HG03103 (cell line): Measurements from ENCODE around the gene TJP2.

ENCODE experiments used
- ATAC-seq: cut with Tn5 transposase; IDR thresholded peaks from one replicate; pipeline ENCODE4 v1.9.1; 2021; ENCODE audit warnings: low read depth; ENCODE audit not compliant: unreplicated experiment

TJP2 gene

GRCh38 chr9:69188975-69189374, 14.9 kb downstream of the TJP2 start:
- ATAC-seq = no peak

- ATAC-seq = peak; percentile 58
Observed at GRCh38 chr9:69190086-69190862, 16.2 kb downstream of the TJP2 start.

GRCh38 chr9:69190863-69191181, 16.7 kb downstream of the TJP2 start:
- ATAC-seq = no peak

GRCh38 chr9:69191231-69191630, 17.2 kb downstream of the TJP2 start:
- no peak for ATAC-seq

GRCh38 chr9:69192214-69192613, 18.1 kb downstream of the TJP2 start:
- ATAC-seq = no peak

GRCh38 chr9:69193685-69194032, 19.6 kb downstream of the TJP2 start:
- no peak for ATAC-seq

GRCh38 chr9:69194702-69195418, 20.8 kb downstream of the TJP2 start:
- ATAC-seq = no peak

GRCh38 chr9:69195668-69196067, 21.6 kb downstream of the TJP2 start:
- ATAC-seq = no peak

- ATAC-seq = no peak
Observed at GRCh38 chr9:69197687-69198086, 23.6 kb downstream of the TJP2 start.

- ATAC-seq = no peak
Observed at GRCh38 chr9:69198521-69199220, 24.6 kb downstream of the TJP2 start.

GRCh38 chr9:69199769-69200470, 25.8 kb downstream of the TJP2 start:
- ATAC-seq = no peak

GRCh38 chr9:69202556-69202955, 28.5 kb downstream of the TJP2 start:
- ATAC-seq = no peak

- no peak for ATAC-seq
Observed at GRCh38 chr9:69204326-69204725, 30.2 kb downstream of the TJP2 start.

GRCh38 chr9:69204849-69205248, 30.8 kb downstream of the TJP2 start:
- ATAC-seq = no peak

- no peak for ATAC-seq
Observed at GRCh38 chr9:69206047-69206446, 32.0 kb downstream of the TJP2 start.

- no peak for ATAC-seq
Observed at GRCh38 chr9:69207503-69207902, 33.4 kb downstream of the TJP2 start.

- no peak for ATAC-seq
Observed at GRCh38 chr9:69211424-69212036, 37.5 kb downstream of the TJP2 start.

GRCh38 chr9:69213647-69214046, 39.6 kb downstream of the TJP2 start:
- no peak for ATAC-seq

GRCh38 chr9:69214939-69215338, 40.9 kb downstream of the TJP2 start:
- no peak for ATAC-seq

- no peak for ATAC-seq
Observed at GRCh38 chr9:69215774-69216485, 41.9 kb downstream of the TJP2 start.
